ENCODE data around the gene BMP8B. TPM values are rescaled to one million over a fixed set of nuclear protein-coding genes. Genes with fewer than 3 reads are reported as not detected.

BMP8B gene
- total RNA-seq, 4 donors from 2014 or later = 0.12 to 0.31 (median 0.15) TPM; not detected in 1

- H3K27ac ChIP-seq = no peak overlapping the region
- no peaks in the 10 kb centered on the region for H3K9me3 ChIP-seq
- H3K36me3 ChIP-seq = no peaks in the 10 kb centered on the region
- in situ Hi-C loops (cut with MboI; ENCODE audit: low sequenced_read_pairs in 4 of 4) (loop anchor here in 1 of 4 donors (10.0 kb wide), 1 partner anchor 107 kb away; no protein-coding TSS in a partner anchor), intact Hi-C loops (cut with DNase I; ENCODE audit: low total_unique reads) (no loop called here)
- no peaks in the 10 kb centered on the region for H3K27me3 ChIP-seq
- TF ChIP-seq CTCF (IDR thresholded peaks at IDR 0.05 in 4 of 5, conservative IDR thresholded peaks at IDR 0.05 in 1 of 5) (no peak), POLR2A (IDR thresholded peaks at IDR 0.05) (no peak)
- no peak overlapping the region for H3K4me3 ChIP-seq
- ATAC-seq = no peak
- no peak for DNase-seq
- no peaks in the 10 kb centered on the region for H3K4me1 ChIP-seq
These were observed 76.7 kb downstream of the BMP8B start for GRCh38 chr1:39711966-39712340.

- Histone ChIP-seq H3K27ac (no peak overlapping the region), H3K36me3 (no peaks in the 10 kb centered on the region), H3K4me3 (no peak overlapping the region), H3K9me3 (no peaks in the 10 kb centered on the region), H3K4me1 (no peaks in the 10 kb centered on the region), H3K27me3 (no peaks in the 10 kb centered on the region)
- ATAC-seq (no peak), DNase-seq (no peak)
- intact Hi-C loops (cut with DNase I; ENCODE audit: low total_unique reads) = no loop called here
- in situ Hi-C loops (cut with MboI; ENCODE audit: low sequenced_read_pairs in 4 of 4) = loop anchor here in 1 of 4 donors (10.0 kb wide), 1 partner anchor 107 kb away; no protein-coding TSS in a partner anchor
- TF ChIP-seq CTCF (IDR thresholded peaks at IDR 0.05 in 4 of 5, conservative IDR thresholded peaks at IDR 0.05 in 1 of 5) = no peak
- no peak for TF ChIP-seq POLR2A (IDR thresholded peaks at IDR 0.05)
These were observed 77.3 kb downstream of the BMP8B start for GRCh38 chr1:39711104-39711965.

GRCh38 chr1:39707506-39707905, 81.2 kb downstream of the BMP8B start:
- intact Hi-C loops (cut with DNase I; ENCODE audit: low total_unique reads) (no loop called here), in situ Hi-C loops (cut with MboI; ENCODE audit: low sequenced_read_pairs in 4 of 4) (no loop called here)
- Histone ChIP-seq H3K9me3 (no peaks in the 10 kb centered on the region), H3K27me3 (no peaks in the 10 kb centered on the region), H3K27ac (no peak overlapping the region), H3K36me3 (no peaks in the 10 kb centered on the region), H3K4me3 (no peak overlapping the region), H3K4me1 (no peaks in the 10 kb centered on the region)
- no peak for DNase-seq
- no peak for ATAC-seq
- TF ChIP-seq CTCF (IDR thresholded peaks at IDR 0.05 in 4 of 5, conservative IDR thresholded peaks at IDR 0.05 in 1 of 5) (no peak), POLR2A (IDR thresholded peaks at IDR 0.05) (no peak)

Other genes starting within 250 kb of the BMP8B start
- gene PABPC4, start 212.1 kb downstream of the BMP8B start, total RNA-seq = 100 to 1,000 TPM; 259 to 468 (median 371) TPM
- gene HEYL, start 149.2 kb downstream of the BMP8B start, total RNA-seq = 1 to 10 TPM in 3 of 4 donors, under 1 TPM in 1; 0.78 to 3.3 (median 2.4) TPM
- 10 to 100 TPM; 10.8 to 85.5 (median 59.9) TPM for gene NT5C1A, start 116.8 kb downstream of the BMP8B start, total RNA-seq
- 1 to 10 TPM in 3 of 4 donors, under 1 TPM in 1; 0.92 to 9.0 (median 3.2) TPM for gene HPCAL4, start 97.4 kb downstream of the BMP8B start, total RNA-seq
- gene PPIE, start 50.0 kb downstream of the BMP8B start, total RNA-seq = 10 to 100 TPM; 22.9 to 30.1 (median 27.2) TPM
- under 1 TPM in 1 of 4 donors, not detected in 3; 0.86 TPM for gene OXCT2, start 17.5 kb downstream of the BMP8B start, total RNA-seq
- gene TRIT1, start 94.6 kb upstream of the BMP8B start, total RNA-seq = 10 to 100 TPM in 2 of 4 donors, 1 to 10 TPM in 2; 6.2 to 24.6 (median 9.8) TPM
- 1 to 10 TPM in 1 of 4 donors, under 1 TPM in 1, not detected in 2; 0.35 to 1.1 TPM for gene MYCL, start 113.1 kb upstream of the BMP8B start, total RNA-seq
- gene MFSD2A, start 166.3 kb upstream of the BMP8B start, total RNA-seq = 1 to 10 TPM in 2 of 4 donors, not detected in 2; 1.0 to 2.1 TPM

Measured in gastrocnemius medialis (tissue), 4 donors.